Gastrocnemius medialis (tissue), 4 donors: Measurements from ENCODE around the gene TMEM126B.
"Not testable (repeated sequence)": the region's sequence is repeated elsewhere in the genome, so short reads cannot be mapped to it uniquely, and the experiment has no call there.

Experiments
- POLR2A ChIP-seq, 2 donors: fragments of 450-650 bp; IDR thresholded peaks; one replicate each; pipeline ENCODE4 v1.6.1; 2017; ENCODE audit warnings: antibody characterized with exemption in 2 of 2, mild to moderate bottlenecking in 2 of 2, moderate library complexity in 2 of 2
- TF ChIP-seq, protein P1 (sequence below), 5 experiments: fragments of 450-650 bp in 3 of 5; fragments of 200-600 bp in 2 of 5; sonication (generic) in 2 of 5; IDR thresholded peaks in 4 of 5; conservative IDR thresholded peaks in 1 of 5; 1 replicate in 4 of 5; 2 replicates in 1 of 5; pipeline ENCODE4 v1.5.1; 2016 to 2019; ENCODE audit warnings: antibody characterized with exemption in 5 of 5, mild to moderate bottlenecking in 3 of 5, moderate library complexity in 3 of 5

DNA sequence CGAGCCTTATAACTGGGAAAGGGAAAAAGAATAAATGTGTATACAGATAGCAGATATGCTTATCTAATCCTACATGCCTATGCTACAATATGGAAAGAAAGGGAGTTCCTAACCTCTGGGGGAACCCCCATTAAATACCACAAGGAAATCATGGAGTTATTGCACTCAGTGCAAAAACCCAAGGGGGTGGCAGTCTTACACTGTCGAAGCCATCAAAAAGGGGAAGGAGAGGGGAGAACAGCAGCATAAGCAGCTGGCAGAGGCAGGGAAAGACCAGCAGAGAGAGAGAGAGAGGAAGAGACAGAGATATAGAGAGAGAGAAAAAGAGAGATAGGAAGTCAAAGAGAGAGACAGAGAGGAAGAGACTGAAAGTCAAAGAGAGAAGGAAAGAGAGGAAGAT is 16.8 kb upstream of the TMEM126B start:
- TF ChIP-seq POLR2A (IDR thresholded peaks at IDR 0.05), result not testable (repeated sequence)
- TF ChIP-seq, protein P1, sequence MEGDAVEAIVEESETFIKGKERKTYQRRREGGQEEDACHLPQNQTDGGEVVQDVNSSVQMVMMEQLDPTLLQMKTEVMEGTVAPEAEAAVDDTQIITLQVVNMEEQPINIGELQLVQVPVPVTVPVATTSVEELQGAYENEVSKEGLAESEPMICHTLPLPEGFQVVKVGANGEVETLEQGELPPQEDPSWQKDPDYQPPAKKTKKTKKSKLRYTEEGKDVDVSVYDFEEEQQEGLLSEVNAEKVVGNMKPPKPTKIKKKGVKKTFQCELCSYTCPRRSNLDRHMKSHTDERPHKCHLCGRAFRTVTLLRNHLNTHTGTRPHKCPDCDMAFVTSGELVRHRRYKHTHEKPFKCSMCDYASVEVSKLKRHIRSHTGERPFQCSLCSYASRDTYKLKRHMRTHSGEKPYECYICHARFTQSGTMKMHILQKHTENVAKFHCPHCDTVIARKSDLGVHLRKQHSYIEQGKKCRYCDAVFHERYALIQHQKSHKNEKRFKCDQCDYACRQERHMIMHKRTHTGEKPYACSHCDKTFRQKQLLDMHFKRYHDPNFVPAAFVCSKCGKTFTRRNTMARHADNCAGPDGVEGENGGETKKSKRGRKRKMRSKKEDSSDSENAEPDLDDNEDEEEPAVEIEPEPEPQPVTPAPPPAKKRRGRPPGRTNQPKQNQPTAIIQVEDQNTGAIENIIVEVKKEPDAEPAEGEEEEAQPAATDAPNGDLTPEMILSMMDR (IDR thresholded peaks at IDR 0.05 in 4 of 5, conservative IDR thresholded peaks at IDR 0.05 in 1 of 5), result not testable (repeated sequence)
